ENCODE measurements around the gene COL27A1. TPM values are rescaled to one million over a fixed set of nuclear protein-coding genes. Genes with fewer than 3 reads are reported as not detected.
A peak's percentile ranks its signal among the peaks of the same experiment; 100 is the strongest.

COL27A1 gene
- total RNA-seq, 3 donors from 2014 or later, result 3.1 to 13.6 (median 4.0) TPM

DNA sequence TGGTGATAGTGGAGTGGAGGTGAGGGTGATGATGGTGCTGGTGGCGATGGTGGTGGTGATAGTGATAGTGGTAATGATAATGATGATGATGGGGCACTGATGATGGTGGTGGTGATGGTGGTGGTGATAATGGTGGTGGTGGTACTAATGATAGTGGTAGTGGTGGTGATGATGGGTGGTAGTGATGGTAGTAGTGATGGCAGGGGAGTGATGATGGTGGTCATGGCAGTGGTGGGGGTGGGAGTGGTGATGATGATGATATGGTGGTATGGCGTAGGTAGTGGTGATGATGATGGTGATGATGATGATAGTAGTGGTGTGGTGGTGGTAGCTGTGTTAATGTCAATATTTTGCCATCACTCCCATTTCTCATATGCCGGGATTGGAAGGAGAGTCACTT lies 123.0 kb downstream of the COL27A1 start:
- Histone ChIP-seq H3K4me1 (ENCODE audit: low read depth) (no peaks in the 10 kb centered on the region), H3K9me3 (no peaks in the 10 kb centered on the region), H3K36me3 (ENCODE audit: low read depth) (no peaks in the 10 kb centered on the region), H3K4me3 (no peak overlapping the region)
- TF ChIP-seq, protein P1, sequence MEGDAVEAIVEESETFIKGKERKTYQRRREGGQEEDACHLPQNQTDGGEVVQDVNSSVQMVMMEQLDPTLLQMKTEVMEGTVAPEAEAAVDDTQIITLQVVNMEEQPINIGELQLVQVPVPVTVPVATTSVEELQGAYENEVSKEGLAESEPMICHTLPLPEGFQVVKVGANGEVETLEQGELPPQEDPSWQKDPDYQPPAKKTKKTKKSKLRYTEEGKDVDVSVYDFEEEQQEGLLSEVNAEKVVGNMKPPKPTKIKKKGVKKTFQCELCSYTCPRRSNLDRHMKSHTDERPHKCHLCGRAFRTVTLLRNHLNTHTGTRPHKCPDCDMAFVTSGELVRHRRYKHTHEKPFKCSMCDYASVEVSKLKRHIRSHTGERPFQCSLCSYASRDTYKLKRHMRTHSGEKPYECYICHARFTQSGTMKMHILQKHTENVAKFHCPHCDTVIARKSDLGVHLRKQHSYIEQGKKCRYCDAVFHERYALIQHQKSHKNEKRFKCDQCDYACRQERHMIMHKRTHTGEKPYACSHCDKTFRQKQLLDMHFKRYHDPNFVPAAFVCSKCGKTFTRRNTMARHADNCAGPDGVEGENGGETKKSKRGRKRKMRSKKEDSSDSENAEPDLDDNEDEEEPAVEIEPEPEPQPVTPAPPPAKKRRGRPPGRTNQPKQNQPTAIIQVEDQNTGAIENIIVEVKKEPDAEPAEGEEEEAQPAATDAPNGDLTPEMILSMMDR (IDR thresholded peaks at IDR 0.05), result no peak
- ATAC-seq (no peak), DNase-seq (no peak)
- intact Hi-C loops (cut with DNase I, micrococcal nuclease), result no loop called here

DNA sequence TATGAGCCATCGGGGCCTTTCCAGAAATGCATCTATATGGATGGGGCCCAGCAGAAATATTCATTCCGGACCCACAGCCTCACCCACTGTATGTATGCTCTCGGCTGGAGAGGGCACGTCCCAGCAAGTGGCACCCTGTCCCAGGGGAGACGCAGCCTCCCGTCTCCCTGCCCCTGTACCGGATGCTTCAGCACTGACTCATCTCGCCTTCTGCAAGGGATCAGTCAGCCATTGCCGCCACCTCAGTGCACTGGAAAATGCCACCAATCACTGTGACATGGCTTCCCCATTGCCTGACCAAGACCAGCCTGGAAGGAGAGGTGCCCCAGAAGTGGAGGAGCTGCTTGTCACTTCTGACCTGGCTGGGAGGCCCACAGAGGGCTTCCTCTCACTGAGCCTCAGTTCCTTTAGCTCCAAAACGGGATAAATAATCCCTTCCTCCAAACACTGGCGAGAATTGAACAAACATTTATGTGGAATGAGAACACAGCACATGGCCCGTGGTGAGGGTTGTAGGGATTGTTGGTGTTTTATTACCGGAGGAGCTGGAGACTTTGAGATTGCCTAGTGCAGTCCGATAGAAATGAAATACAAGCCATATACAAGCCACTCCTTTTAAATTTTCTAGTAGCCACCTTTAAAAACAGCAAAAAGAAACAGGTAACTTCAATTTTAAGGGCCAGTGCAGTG lies 123.7 kb downstream of the COL27A1 start:
- TF ChIP-seq, protein P1 (IDR thresholded peaks at IDR 0.05), result no peak
- ATAC-seq (no peak), DNase-seq (peak in 1 of 3 donors; percentile 23)
- Histone ChIP-seq H3K4me1 (ENCODE audit: low read depth) (no peaks in the 10 kb centered on the region), H3K36me3 (ENCODE audit: low read depth) (no peaks in the 10 kb centered on the region), H3K9me3 (no peaks in the 10 kb centered on the region), H3K4me3 (no peak overlapping the region)
- intact Hi-C loops (cut with DNase I, micrococcal nuclease), result no loop called here

DNA sequence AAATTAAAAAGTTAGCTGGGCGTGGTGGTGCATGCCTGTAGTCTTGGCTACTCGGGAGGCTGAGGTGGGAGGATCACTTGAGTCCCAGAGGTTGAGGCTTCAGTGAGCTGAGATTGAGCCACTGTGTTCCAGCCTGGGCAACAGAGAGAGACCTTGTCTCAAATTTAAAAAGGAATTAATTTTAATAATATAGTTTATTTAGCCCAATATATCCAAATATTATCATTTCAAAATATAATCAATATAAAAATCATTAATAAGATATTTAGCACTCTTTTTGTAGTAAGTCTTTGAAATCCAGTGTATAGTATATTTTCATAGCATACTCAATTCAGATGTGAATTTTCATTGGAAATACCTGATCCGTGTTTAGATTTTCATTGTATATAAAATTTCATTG lies 124.4 kb downstream of the COL27A1 start:
- TF ChIP-seq, protein P1 (IDR thresholded peaks at IDR 0.05), result no peak
- DNase-seq (no peak), ATAC-seq (no peak)
- H3K4me3 ChIP-seq, result no peak overlapping the region
- intact Hi-C loops (cut with DNase I, micrococcal nuclease), result no loop called here
- no peaks in the 10 kb centered on the region for H3K4me1 ChIP-seq (ENCODE audit: low read depth)
- H3K9me3 ChIP-seq, result no peaks in the 10 kb centered on the region
- no peaks in the 10 kb centered on the region for H3K36me3 ChIP-seq (ENCODE audit: low read depth)

DNA sequence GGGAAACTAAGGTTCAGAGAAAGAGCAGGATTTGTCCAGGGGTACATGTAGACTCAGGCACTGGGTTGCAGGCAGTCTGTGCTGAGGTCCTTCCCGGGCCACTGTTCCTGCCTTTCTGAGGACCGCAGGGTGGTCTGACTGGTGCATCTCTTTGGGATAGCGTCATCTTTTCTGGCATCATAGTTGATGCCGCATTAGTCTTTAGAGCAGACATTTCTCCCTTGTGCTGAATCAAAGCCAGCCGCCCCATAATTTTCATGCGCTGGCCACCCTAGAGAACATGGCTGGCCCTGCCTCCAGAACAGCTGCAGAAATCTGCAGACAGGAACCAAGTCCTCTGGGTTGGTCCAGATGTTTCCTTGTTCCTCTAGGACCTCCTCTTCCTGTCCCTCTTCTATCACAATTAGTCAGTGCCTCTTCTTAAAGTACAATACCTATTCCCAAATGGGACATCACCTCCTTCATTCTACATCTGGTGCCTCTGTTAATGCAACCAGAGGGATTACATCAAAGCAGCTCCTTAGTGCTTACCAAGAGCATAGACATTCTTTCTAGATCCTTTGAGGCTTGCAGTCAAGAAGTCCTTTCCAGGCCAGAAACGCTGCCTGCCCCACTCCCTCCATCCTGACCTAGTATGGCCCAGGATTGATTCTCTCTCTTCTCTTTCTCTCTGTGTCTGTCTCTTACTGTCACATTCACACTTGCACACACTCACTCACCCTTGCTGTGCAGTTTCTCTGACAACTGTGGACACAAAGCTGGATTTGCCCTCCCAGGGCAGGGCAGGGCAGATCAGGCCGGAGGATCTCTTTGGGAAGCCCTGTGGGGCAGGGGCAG lies 125.5 kb downstream of the COL27A1 start:
- Histone ChIP-seq H3K36me3 (ENCODE audit: low read depth) (no peaks in the 10 kb centered on the region), H3K4me3 (no peak overlapping the region), H3K4me1 (ENCODE audit: low read depth) (no peaks in the 10 kb centered on the region), H3K9me3 (no peaks in the 10 kb centered on the region)
- DNase-seq, result peak in 1 of 3 donors; percentile 34
- TF ChIP-seq, protein P1 (IDR thresholded peaks at IDR 0.05), result no peak
- intact Hi-C loops (cut with DNase I, micrococcal nuclease), result no loop called here
- ATAC-seq, result peak; percentile 10

DNA sequence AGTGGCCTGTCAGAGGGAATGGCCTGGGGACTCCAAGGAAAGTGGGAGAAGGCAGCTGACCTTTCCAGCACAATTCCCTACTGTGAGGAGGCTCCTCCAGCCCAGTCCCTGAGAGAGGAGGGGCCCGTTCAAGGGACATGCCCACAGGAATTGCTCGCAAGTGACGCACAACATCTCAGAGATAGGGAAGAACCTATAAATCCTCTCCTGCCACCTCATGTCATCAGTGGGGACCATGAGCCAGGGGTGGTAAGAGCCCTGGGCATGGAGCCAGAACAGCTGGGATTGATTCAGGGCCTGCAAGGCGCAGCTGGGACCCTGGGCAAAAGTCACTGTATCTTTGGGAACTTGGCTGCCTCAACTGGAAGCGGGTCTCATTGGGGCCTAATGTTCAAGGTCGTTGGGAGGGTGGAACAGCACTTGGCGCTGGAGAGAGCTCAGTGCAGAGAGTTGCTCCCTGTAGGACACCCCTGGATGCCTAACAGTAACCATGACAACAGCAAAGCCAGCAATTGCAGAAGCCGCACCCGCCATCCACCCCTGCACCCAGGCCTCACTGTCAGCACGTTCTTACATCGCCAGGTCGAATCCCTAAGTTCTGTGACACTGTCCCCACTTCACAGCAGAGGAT lies 126.3 kb downstream of the COL27A1 start:
- H3K9me3 ChIP-seq, result no peaks in the 10 kb centered on the region
- ATAC-seq (no peak), DNase-seq (peak in 1 of 3 donors; percentile 25)
- intact Hi-C loops (cut with DNase I, micrococcal nuclease), result no loop called here
- no peaks in the 10 kb centered on the region for H3K36me3 ChIP-seq (ENCODE audit: low read depth)
- TF ChIP-seq, protein P1 (IDR thresholded peaks at IDR 0.05), result no peak
- no peak overlapping the region for H3K4me3 ChIP-seq
- H3K4me1 ChIP-seq (ENCODE audit: low read depth), result no peaks in the 10 kb centered on the region
